C4-2B (cell line): ENCODE measurements around the gene STAB1.
A peak's percentile ranks its signal among the peaks of the same experiment; 100 is the strongest.

ENCODE experiments used
- H3K27ac ChIP-seq: fragments of 450-650 bp; 2 replicates; pipeline ENCODE4 v1.5.1; 2017
- CTCF ChIP-seq: fragments of 450-650 bp; conservative IDR thresholded peaks from 2 replicates; pipeline ENCODE4 v1.5.1; 2017; ENCODE audit warnings: mild to moderate bottlenecking
- ZFX ChIP-seq: fragments of 450-650 bp; IDR thresholded peaks from 2 replicates; pipeline ENCODE4 v1.6.1; 2017

The STAB1 gene

GRCh38 chr3:52533623-52534280, 38.6 kb downstream of the STAB1 start, which contains the start of gene NT5DC2:
TSS of gene NT5DC2 (minus strand) at chr3:52533857. CDS start at chr3:52533737, 120 bp downstream.
- TF ChIP-seq ZFX (no peak), CTCF (no peak)
- H3K27ac ChIP-seq, result peak within 1 kb of the TSS; percentile 87

GRCh38 chr3:52534281-52535183, 39.4 kb downstream of the STAB1 start:
- TF ChIP-seq CTCF (no peak), ZFX (peak; percentile 38; the same call in 1 of the 2 replicates)
- H3K27ac ChIP-seq, result peak overlapping the region; percentile 87

GRCh38 chr3:52535411-52536111, 40.4 kb downstream of the STAB1 start:
- no peak for TF ChIP-seq ZFX
- no peak for TF ChIP-seq CTCF
- peak overlapping the region; percentile 95; the same call in 1 of the 2 replicates for H3K27ac ChIP-seq

- TF ChIP-seq CTCF (no peak), ZFX (no peak)
- peak overlapping the region; percentile 95; the same call in 1 of the 2 replicates for H3K27ac ChIP-seq
Measured at GRCh38 chr3:52536112-52536368, 40.9 kb downstream of the STAB1 start.

- TF ChIP-seq CTCF (no peak), ZFX (peak; percentile 66)
- peak within 1 kb of the TSS; percentile 95 for H3K27ac ChIP-seq
Measured at GRCh38 chr3:52536369-52537164, 41.4 kb downstream of the STAB1 start, which contains the start of gene UQCC5. TSS of gene UQCC5 (plus strand) at chr3:52536605. CDS start at chr3:52536756, 151 bp downstream.

GRCh38 chr3:52537165-52537620, 42.1 kb downstream of the STAB1 start:
- TF ChIP-seq ZFX, result no peak
- no peak for TF ChIP-seq CTCF
- peak overlapping the region; percentile 95 for H3K27ac ChIP-seq
